Epithelial cell of proximal tubule (primary cell): Measurements from ENCODE around the gene COL2A1. TPM values are rescaled to one million over a fixed set of nuclear protein-coding genes. Genes with fewer than 3 reads are reported as not detected.

Experiments
- DNase-seq: peaks from one replicate; pipeline ENCODE4 v3.0.0-alpha.2; 2011; ENCODE audit warnings: low read depth
- H3K4me3 ChIP-seq: 2 replicates; pipeline ENCODE4 v1.5.1; 2011; ENCODE audit warnings: low read depth, mild to moderate bottlenecking, low read length
- CTCF ChIP-seq: conservative IDR thresholded peaks from 2 replicates; pipeline ENCODE4 v1.5.1; 2012; ENCODE audit warnings: low read depth, mild to moderate bottlenecking, low read length
- total RNA-seq: library from RNA; depleted of rRNA; stranded (reverse); fragments of >200 nt; gene quantifications from 2 replicates; pipeline ENCODE4 v1.2.3, GENCODE V29; 2015

Gene COL2A1
- total RNA-seq, 1 donor from 2014 or later = 0.69 TPM

GRCh38 chr12:47943623-47944340, 60.5 kb downstream of the COL2A1 start:
- no peak for TF ChIP-seq CTCF
- H3K4me3 ChIP-seq = no peak overlapping the region
- DNase-seq = no peak

DNA sequence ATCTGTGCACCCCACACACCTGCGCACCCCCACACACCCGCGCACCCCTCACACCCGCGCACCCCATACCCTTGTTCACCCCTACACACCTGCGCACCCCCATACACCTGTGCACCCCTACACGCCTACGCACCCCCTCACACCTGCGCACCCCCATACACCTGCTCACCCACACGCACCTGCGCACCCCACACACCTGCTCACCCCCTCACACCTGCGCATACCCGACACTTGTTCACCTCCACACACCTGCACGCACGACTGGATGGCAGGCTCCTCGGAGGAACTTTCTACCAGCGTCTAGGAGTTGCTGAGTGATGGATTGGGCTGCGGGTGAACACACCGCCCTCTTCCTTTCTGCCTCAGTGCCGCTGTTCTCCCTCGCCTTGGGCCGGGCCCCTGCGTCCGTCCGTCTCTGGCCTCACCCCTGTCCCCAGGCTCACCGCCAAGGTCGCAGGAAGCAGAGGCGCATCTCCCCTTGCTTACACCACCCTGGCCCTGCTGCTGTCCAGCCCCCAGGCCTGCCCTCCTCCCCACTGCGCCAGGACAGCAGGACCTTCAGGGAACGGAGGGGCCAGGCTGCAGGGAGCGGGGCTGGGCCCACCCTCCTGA, 61.6 kb downstream of the COL2A1 start:
- peak overlapping the region; percentile 3 for H3K4me3 ChIP-seq
- no peak for TF ChIP-seq CTCF
- no peak for DNase-seq

DNA sequence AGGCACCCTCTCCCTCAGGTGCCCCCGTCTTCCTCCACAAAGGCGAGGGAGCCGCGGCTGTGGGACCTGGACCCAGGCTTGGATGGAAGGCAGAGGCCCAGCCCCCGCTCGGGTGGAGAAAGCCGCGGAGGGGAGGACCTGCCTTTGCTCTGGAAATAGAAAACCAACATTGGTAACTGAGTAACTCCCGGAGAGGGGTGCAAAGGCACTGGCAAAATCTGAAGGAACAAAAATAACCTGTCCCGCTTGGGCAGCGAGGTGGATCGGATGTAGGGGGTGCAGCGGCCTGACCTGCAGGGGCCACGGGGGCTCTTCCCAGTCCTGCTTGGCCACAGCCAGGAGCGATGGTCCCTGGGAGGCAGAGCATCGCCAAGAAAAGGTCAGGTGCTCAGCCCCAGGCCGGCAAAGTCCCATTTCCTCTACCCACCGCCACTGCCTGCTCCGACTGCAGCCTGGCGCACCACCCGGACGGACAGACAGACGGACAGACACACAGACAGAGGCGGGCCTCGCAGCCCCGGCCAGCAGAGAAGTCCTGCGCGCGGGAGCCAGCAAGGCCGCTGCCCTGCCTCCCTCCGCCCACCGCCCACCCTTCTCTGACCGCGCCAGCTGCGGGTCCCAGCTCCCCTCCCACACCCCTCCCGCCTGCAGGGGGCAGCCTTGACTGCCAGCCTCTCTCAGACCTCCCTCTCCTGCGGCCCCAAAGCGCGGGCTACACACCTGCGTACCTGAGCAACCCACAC, 62.2 kb downstream of the COL2A1 start:
- TF ChIP-seq CTCF = peak; percentile 43
- DNase-seq = peak; percentile 13

GRCh38 chr12:47941475-47941780, 62.8 kb downstream of the COL2A1 start:
- no peak overlapping the region for H3K4me3 ChIP-seq

More for the DNA sequence above, 62.2 kb downstream of the COL2A1 start:
- peak overlapping the region; percentile 24 for H3K4me3 ChIP-seq

DNA sequence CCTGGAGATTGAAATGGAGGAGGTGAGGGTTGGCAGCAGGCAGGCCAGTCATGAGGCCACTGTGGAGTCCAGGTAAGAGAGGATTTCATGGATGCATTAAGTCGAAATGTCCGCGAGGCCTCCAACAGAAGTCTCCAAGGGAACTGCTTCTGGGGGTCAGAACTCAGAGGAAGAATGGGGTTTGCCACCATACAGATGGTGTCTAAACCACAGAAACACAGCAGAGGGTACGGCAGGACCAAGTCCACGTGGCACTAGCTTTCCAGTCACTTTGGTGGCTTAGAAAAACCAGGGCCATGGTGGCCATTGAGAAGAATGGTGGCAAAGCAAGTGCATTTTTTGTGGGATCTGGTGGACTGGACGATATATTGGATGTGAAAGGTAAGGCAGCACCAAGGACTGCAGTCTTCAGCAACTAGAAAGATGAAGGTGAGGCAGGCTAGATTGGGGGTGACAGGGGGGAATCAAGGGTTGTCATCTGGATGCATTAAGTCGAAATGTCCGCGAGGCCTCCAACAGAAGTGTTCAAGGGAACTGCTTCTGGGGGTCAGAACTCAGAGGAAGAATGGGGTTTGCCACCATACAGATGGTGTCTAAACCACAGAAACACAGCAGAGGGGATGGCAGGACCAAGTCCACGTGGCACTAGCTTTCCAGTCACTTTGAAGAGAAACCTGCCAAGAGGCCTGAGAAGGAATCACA, 63.4 kb downstream of the COL2A1 start:
- no peak for TF ChIP-seq CTCF
- H3K4me3 ChIP-seq = no peak overlapping the region
- no peak for DNase-seq

More at GRCh38 chr12:47941475-47941780, 62.8 kb downstream of the COL2A1 start:
- TF ChIP-seq CTCF = no peak
- no peak for DNase-seq

GRCh38 chr12:47939009-47939601, 65.2 kb downstream of the COL2A1 start:
- H3K4me3 ChIP-seq = no peak overlapping the region
- no peak for TF ChIP-seq CTCF
- no peak for DNase-seq
